Measurements from ENCODE around the gene SPEM2. TPM values are rescaled to one million over a fixed set of nuclear protein-coding genes. Genes with fewer than 3 reads are reported as not detected.
A peak's percentile ranks its signal among the peaks of the same experiment; 100 is the strongest.

Gene SPEM2
- total RNA-seq, 1 experiment from 2014 or later, result not detected

GRCh38 chr17:7437950-7438614 is 12.7 kb downstream of the SPEM2 start:
- Histone ChIP-seq H3K79me1 (ENCODE audit: insufficient read depth, low read depth, low read length, poor library complexity, severe bottlenecking) (no peaks in the 10 kb centered on the region), H3K4me2 (ENCODE audit: insufficient read depth, insufficient read length, low read length) (peak overlapping the region; percentile 60), H3T11ph (ENCODE audit: low read length) (no peak overlapping the region), H4K5ac (ENCODE audit: insufficient read length, low read depth, low read length) (no peak overlapping the region), H3K18ac (ENCODE audit: insufficient read length, low read depth, low read length) (no peak overlapping the region), H2AK5ac (ENCODE audit: insufficient read length, low read length) (no peak overlapping the region), H4K20me1 (ENCODE audit: control insufficient read depth, insufficient read depth, insufficient read length) (no peaks in the 10 kb centered on the region), H2BK120ac (ENCODE audit: low read depth, low read length, poor library complexity, severe bottlenecking) (no peak overlapping the region), H2BK5ac (ENCODE audit: insufficient read length, low read length) (no peak overlapping the region), H4K8ac (replicated peaks; ENCODE audit: insufficient read length, low read depth, low read length) (no peak overlapping the region), H3K14ac (ENCODE audit: insufficient read depth, low read length) (peak overlapping the region; percentile 1; the same call in 1 of the 2 replicates), H3K27me3 (ENCODE audit: insufficient read depth, low read length) (peaks cover 7% of the 10 kb centered on the region), H3K9ac (ENCODE audit: extremely low read depth, insufficient read length, low read length) (no peak overlapping the region), H3K9me3 (ENCODE audit: control insufficient read depth, low read depth, low read length) (no peaks in the 10 kb centered on the region), H3K4ac (ENCODE audit: low read depth, low read length) (no peak overlapping the region), H3K79me2 (ENCODE audit: insufficient read depth, low read length) (no peaks in the 10 kb centered on the region), H4K91ac (ENCODE audit: insufficient read length, low read depth, low read length) (no peak overlapping the region), H3K27ac (ENCODE audit: insufficient read length, low read depth, low read length) (no peak overlapping the region), H2BK15ac (ENCODE audit: low read depth, low read length) (no peak overlapping the region; the same call in 1 of the 2 replicates), H2BK12ac (ENCODE audit: insufficient read length, low read depth, low read length) (no peak overlapping the region), H2AFZ (ENCODE audit: low read length) (no peak overlapping the region), H3K23ac (ENCODE audit: insufficient read length, low read depth, low read length) (no peak overlapping the region), H3K4me1 (ENCODE audit: insufficient read depth, low read length) (no peaks in the 10 kb centered on the region; the same call in 1 of the 2 replicates), H3K56ac (ENCODE audit: insufficient read length, low read depth, low read length) (no peak overlapping the region), H2BK20ac (ENCODE audit: low read depth, low read length, poor library complexity, severe bottlenecking) (no peak overlapping the region), H3K23me2 (ENCODE audit: insufficient read length, low read depth, low read length, poor library complexity, severe bottlenecking) (peaks cover 33% of the 10 kb centered on the region)
- Mint-ChIP-seq H3K4me1 (peaks cover 32 to 37% of the 10 kb centered on the region in 2 experiments), H3K4me3 (peak overlapping the region; percentile 91 to 93), H3K9me3 (no peaks in the 10 kb centered on the region), H3K36me3 (ENCODE audit: insufficient read depth in 1 of 3, low read depth in 3 of 3) (peaks cover 0 to 8% (median 1%) of the 10 kb centered on the region in 3 experiments; a peak in 2 of 7 replicates), H3K27ac (peak overlapping the region; percentile 75 to 96 (median 94)), H3K27me3 (ENCODE audit: low read depth) (peaks cover 29% of the 10 kb centered on the region)
- no CpG with 5 or more reads among the region's 48 CpGs for WGBS (ENCODE audit: extremely low coverage, insufficient read length, low lambda C conversion rate)
- DNase-seq, result peak; percentile 90
- TF ChIP-seq CTCF (conservative IDR thresholded peaks at IDR 0.05), result no peak
